NCI-H2107 (cell line): ENCODE results near the gene CLIC5.
"Not testable (repeated sequence)": the region's sequence is repeated elsewhere in the genome, so short reads cannot be mapped to it uniquely, and the experiment has no call there.

Source experiments
- DNase-seq: peaks from one replicate; lab custom pipeline; 2025; lab: John Stamatoyannopoulos, UW

The CLIC5 gene

DNA sequence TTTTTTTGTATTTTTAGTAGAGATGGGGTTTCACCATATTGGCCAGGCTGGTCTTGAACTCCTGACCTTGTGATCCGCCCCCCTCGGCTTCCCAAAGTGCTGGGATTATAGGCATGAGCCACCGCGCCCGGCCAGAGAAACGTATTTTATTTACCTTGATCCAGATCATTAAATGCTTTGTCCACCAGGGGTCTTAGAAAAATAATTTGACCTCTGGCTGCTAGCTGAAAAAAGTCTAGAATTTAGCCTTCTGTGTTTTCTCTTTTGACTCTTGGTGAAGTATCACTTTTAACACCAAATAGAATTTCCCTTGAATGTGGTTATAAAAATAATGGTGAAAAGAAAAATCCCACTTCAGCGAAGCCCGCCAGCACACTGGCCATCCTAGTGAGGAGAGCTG, 89.2 kb downstream of the CLIC5 start:
- DNase-seq = not testable (repeated sequence)

DNA sequence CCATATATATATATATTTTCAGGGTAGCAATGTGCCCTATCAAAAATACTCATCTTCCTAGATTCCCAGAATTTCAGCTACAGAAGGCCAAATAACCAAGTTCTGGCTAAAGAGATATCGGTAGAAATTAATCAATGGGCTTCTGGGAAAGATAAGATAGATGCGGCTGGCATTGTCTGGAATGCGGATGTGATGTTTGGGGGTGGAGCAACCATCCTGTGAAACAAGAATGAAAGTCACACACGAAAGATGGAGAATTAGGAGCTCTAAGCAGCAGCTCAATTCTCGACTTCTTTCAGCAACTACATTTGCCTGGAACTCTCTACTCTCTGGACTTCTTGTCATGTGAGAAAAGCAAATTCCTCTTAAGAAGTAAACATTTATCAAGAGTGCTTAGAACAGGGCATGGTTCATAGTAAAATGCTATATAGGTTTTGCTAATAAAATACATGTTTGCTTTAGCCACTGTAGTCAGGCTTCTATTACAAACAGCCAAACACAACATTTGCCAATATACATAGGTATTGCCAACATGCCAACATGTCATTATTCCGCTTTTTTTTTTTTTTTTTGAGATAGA, 90.8 kb downstream of the CLIC5 start:
- no peak for DNase-seq

DNA sequence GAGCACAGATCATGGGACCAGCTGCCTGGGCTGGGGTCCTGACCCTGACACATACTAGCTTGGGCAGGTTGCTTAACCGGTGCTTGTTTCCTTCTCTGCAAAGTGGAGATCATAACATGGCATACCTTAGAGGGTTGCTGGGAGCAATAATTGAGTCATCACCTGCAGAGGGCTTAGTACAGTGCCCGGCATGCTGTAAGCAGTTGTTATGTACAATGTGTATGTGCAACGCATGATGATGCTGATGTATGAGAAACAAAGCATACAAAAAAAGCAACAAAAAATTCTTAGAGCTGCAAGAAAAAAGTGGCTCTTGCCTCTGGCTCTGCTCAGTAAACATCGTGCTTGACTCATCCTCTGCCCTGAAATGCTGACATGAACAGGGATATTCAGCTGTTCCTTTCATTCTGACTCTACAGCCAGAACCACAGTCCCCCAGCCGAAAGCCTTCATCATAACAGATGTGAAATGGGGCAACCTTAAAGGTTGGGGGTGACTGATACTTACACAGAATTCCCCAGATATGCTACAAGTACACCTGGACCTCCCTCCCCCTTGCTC, 91.7 kb downstream of the CLIC5 start:
- no peak for DNase-seq

DNA sequence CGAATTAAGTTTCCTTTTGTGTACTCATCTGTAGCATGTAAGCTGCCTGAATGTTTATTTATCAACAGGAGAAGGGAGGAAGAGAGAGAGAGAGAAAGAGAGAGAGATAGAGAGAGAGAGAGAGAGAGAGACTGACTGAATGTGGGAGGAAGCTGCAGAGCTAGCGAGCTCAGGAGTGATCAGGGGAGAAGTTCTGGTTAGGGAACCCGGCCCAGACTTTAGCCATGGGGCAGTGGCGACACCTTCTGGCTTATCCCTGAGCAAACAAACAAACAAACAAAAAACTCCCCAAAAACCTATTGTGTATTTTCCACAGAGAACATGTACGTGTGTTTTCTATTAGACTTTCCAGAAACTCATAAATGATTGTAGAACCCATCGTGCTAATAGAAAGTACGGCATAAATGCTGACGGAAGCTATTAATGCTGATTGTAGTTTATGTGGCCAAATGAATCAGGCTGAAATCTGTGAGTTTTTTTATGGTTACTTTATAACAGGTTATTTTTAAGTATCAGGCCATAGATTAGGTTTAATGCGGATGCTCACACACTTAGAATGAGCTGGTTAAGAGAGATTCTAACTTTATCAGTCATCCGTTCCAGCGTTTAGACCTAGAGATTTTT, 92.8 kb downstream of the CLIC5 start:
- no peak for DNase-seq

DNA sequence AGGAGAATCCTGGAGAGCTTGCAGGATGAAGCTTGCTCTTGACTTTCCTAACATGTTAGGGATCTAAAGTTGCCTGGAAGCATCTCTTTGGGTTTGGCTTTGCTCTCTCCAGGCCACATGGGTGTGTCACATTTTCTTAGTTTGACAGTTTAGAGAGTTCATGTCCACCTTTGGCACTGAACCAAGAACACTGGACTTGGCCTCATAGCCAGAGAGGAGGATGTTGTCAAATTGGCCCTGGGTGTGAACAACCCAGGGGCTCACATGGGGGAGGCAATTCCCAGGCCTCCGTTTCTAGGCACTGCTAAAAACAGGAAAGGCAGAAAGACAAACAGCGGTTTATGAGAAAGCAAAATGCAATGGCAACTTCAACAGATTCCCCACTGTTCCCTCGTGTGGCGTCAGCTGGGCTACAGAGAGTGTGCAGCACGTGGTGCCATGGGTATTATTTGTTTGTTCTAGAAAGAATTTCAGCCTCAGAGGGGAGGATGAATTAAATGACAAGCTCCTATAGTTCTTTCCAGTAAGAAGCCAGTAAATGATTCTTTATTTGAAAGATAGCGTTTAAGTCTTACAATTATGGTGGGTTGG, 93.9 kb downstream of the CLIC5 start:
- DNase-seq = no peak

DNA sequence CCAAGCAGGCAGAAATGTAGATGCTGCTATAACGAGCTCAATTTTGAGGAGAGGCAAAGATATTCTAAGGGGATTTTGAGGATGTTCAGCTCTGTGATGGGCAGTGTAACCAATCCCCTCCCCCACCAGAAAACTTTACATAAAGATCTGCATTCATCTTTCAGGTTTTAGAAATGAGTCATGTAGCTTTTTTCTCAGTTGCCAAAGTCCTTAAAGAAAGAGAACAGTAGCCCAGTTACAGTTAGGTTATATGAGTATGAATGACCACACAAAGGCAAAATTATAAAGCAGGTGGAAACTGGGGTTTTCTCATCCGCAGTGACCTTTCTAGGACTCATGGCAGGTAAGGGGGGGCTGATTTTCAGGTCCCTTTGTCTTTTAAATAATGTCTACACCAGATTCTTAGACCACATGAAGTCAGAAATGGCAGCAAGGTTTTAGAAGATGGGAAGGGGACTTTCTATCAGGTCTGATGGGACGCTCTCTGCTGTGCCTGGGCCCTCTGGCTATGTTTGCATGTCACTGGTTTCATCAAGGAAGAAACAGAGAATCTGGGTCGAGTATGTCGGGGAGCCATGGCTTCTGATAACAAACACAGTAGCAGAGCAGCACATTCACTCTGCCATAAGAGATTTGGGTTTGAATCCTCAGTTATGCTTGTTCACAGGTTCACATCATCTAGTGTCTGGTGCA, 94.7 kb downstream of the CLIC5 start:
- no peak for DNase-seq

DNA sequence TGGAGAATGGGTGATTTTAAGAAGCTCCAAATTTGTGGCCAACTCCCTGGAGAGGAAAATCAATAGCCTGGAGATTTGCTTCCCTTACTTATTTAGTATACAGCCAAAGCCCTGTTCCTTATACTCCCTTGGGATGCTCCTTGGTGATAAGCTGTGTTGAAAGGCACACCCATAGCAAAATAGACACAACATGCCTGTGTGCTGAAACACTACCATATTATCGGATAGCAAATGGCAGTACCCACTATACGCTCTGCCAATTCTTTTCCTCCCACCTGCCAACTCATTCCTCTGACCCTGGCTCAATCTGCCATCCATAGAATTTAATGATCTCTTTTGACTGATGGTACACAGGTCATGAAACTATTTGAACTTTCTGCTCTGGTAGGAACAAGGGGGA, 98.2 kb downstream of the CLIC5 start:
- no peak for DNase-seq

- no peak for DNase-seq
Observed at GRCh38 chr6:45916692-45917091, 99.0 kb downstream of the CLIC5 start.

GRCh38 chr6:45915780-45916468, 99.7 kb downstream of the CLIC5 start:
- DNase-seq = no peak

GRCh38 chr6:45911691-45912090, 104.0 kb downstream of the CLIC5 start:
- DNase-seq = no peak

DNA sequence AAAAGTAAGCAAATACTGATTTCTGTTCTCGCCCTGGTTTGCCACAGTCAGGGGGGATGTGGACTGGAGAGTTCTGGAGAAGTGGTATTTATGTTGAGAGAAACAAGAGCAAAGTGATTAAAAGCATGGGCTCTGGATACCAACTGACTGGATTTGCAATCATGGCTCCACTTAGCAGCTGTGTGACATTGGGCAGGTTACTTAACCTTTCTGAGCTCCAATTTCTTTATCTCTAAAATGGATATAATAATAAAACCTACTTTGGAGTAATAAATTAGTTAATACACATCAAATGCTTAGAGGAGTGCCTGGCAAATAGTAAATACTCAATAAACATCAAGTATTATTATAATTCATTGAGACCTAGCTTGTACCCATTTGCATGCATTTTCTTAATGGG, 111.7 kb downstream of the CLIC5 start:
- no peak for DNase-seq

DNA sequence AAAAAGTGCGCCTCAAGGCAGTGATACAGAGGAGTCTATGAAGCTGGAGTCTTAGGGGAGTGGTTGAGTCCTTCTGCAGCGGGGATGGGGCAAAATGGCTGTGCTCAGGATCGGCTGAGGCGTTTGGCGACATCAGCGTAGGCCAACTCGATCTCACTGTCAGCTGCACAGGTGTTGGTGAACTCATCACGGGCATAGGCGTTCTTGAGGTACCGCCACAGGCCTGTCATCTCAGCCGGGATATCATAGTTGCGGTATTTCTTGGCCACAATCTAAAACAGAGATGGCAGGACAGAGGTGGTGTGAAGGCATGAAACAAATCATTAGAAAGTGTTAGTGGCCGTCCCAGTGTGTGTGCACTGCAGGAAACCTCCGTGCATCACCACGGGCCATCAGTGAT, 112.7 kb downstream of the CLIC5 start:
- no peak for DNase-seq

DNA sequence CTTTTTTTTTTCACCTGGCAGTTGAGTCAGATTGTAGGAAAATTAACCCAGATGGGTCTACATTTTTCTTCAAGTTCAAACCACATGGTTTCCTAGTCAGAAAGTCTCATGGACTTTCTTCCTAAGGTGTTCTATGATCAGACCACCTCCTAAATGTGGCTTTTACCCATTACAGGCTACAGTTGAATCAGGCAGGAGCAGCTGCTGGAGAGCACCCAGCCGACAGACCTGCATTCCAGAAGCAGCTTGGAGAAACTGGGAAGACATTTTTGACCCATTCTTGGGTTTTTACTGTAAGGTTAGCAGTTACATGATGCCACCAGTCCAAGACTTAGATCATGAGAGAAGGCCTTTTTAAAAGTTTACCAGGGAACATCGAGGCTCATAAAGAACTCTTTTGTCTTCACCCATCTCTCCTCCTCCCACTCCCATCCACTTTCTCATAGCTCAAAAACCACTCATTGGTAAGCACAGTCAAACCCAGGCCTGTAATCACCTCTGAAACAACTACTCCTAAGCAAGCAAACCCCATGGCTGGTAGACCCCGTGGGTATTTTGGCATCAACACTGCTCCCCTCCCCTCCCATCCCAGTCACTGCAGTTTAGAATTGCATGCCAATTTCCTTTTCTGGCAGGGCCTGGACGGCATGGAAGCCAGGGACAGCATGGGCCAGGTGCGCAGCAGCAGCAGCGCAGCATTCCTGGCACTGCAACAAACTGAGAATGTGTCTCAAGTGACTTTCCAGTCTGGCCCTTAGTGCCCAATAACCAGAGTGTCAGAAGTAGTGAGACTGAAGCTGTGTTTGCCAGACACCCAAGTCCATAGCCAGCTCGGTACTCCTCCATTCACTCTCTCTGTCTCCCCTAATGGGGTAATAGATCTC, 113.7 kb downstream of the CLIC5 start:
- no peak for DNase-seq

DNA sequence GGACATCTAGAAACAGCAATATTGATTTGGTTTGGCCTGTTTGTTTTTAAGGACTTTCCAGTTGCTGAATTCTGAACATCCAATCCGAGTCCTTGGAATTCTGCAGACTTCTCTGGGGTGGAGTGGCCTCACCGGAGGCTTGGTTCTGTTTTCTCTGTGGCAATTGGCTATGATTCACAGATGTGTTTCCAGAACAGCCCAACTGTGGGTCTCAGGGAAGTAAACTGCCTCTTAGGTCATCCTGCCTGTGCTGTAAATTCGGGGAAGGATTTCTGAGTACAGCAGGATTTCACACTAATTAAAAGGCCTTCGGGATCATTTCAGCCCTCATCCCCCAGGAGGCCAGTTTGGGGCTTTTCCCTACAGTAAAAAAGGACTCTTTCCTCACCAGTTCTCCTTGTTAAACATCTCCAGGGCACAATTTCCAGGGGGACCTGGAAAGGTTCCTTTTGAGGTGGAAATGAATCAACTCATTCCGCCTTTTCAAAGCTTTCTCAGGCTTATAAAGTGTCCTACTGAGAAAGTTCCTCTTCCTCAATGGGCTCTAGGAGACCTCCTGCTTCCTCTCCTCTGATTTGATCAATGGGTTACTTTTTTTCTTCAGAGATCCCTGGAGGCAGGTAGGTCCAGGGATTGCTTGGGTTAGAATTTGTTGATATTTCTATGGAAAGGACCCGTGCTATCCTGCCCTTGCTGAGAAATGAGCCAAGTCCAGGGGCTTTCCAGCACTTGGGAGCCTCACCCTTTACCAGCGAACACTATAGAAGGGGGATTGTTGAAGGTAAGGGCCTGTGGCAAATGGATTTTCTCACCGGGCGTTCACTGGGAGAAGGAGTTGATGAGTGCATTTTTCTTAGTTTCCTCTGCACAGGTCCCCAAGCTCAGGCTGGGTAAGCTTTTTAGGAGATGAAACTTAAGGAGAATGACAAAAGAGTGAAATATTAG, 114.6 kb downstream of the CLIC5 start:
- DNase-seq = no peak

GRCh38 chr6:45899683-45899946, 116.0 kb downstream of the CLIC5 start:
- DNase-seq = no peak

DNA sequence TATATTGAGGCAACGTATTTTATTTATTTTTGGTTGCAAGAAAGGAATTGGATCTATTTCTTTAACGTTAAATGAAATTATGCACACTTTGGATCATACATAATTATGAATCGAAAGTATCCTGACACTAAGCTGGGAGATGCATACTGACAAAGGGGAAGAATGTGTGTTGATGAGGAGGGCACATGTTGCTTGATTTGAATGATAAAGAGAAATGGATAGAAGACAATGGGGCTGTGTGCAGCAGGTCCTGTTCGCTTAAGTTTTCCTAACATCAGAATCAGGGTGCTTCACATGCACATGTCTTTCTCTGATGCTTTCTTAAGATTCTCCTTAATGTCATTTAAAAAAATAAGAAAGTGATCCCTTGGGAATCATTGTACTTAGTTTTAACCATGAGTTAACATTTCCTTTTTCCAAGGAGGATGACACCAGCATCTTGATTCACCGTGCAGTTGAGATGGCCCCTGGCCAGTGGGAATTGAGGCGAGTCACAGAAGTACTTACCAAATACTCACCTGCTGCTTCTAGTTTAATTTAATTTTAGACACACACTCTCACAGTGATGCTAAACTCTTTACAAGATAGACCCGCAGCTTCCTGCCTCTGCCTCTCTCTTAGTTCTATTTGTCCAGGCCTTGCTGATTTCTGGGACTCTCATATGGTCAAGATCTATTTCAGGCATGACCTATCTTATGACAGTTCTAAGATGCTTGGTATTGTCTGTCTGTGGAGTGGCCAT, 116.5 kb downstream of the CLIC5 start:
- no peak for DNase-seq

GRCh38 chr6:45896783-45897441, 118.7 kb downstream of the CLIC5 start:
- no peak for DNase-seq

GRCh38 chr6:45895569-45895968, 120.1 kb downstream of the CLIC5 start:
- DNase-seq = no peak

- DNase-seq = no peak
Observed at GRCh38 chr6:45892696-45893245, 122.9 kb downstream of the CLIC5 start.
